Gastroesophageal sphincter (tissue), 3 donors: ENCODE measurements around the gene SLC7A11.

Experiments
- EP300 ChIP-seq: sonication (generic); formaldehyde crosslinking; IDR thresholded peaks from one replicate; pipeline ENCODE4 v1.6.1; 2017; ENCODE audit warnings: antibody characterized with exemption, mild to moderate bottlenecking
- TF ChIP-seq, protein P1 (sequence below), 4 experiments: fragments of 200-600 bp in 2 of 4; fragments of 450-650 bp in 2 of 4; sonication (generic) in 1 of 4; IDR thresholded peaks; one replicate each; pipeline ENCODE4 v1.5.1; 2017 to 2019; ENCODE audit warnings: antibody characterized with exemption in 4 of 4, mild to moderate bottlenecking in 2 of 4, moderate library complexity in 2 of 4

DNA sequence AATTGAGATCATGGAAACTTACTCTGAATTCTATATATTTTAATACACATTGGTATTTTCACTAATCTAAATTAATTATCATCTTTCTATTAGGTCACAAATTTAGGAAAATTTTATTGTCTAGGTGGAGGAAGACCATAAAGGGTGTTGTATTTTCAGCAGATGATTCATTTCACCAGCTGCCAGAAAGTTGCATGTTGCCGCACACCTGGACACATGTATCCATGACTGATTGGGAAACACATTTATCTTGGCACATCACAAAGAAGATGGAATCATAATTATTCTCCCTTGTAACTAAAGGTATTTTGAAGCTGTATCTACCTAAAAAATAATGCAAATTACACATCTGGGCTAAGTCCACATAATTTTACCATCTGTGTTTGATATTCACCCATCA, 33.1 kb downstream of the SLC7A11 start:
- TF ChIP-seq, protein P1, sequence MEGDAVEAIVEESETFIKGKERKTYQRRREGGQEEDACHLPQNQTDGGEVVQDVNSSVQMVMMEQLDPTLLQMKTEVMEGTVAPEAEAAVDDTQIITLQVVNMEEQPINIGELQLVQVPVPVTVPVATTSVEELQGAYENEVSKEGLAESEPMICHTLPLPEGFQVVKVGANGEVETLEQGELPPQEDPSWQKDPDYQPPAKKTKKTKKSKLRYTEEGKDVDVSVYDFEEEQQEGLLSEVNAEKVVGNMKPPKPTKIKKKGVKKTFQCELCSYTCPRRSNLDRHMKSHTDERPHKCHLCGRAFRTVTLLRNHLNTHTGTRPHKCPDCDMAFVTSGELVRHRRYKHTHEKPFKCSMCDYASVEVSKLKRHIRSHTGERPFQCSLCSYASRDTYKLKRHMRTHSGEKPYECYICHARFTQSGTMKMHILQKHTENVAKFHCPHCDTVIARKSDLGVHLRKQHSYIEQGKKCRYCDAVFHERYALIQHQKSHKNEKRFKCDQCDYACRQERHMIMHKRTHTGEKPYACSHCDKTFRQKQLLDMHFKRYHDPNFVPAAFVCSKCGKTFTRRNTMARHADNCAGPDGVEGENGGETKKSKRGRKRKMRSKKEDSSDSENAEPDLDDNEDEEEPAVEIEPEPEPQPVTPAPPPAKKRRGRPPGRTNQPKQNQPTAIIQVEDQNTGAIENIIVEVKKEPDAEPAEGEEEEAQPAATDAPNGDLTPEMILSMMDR (IDR thresholded peaks at IDR 0.05): no peak
- TF ChIP-seq EP300: no peak
